Neuronal stem cell (in vitro differentiated cells): ENCODE results near the gene CNPY2.
"Not testable (repeated sequence)": the region's sequence is repeated elsewhere in the genome, so short reads cannot be mapped to it uniquely, and the experiment has no call there.

Source experiments
- DNase-seq: peaks from one replicate; pipeline ENCODE4 v3.0.0-alpha.2; 2013; ENCODE audit warnings: low spot score
- H2AFZ ChIP-seq: one replicate; pipeline ENCODE4 v1.6.1; 2013; ENCODE audit warnings: mild to moderate bottlenecking, low read length, inconsistent platforms
- H2AK5ac ChIP-seq: 2 replicates; pipeline ENCODE4 v1.6.1; 2013; ENCODE audit warnings: low read depth, mild to moderate bottlenecking, inconsistent platforms, low read length, moderate library complexity, mixed read lengths
- H2BK120ac ChIP-seq: 2 replicates; pipeline ENCODE4 v1.6.1; 2013; ENCODE audit warnings: low read depth, mild to moderate bottlenecking, inconsistent platforms, low read length, moderate library complexity, mixed read lengths
- H2BK12ac ChIP-seq: one replicate; pipeline ENCODE4 v1.6.1; 2013; ENCODE audit warnings: low read length, inconsistent platforms
- H2BK15ac ChIP-seq: 2 replicates; pipeline ENCODE4 v1.6.1; 2013; ENCODE audit warnings: mild to moderate bottlenecking, low read length, inconsistent platforms, mixed read lengths
- H2BK5ac ChIP-seq: one replicate; pipeline ENCODE4 v1.6.1; 2013; ENCODE audit warnings: inconsistent platforms, mild to moderate bottlenecking, low read length, moderate library complexity
- H3K14ac ChIP-seq: one replicate; pipeline ENCODE4 v1.6.1; 2013; ENCODE audit warnings: low read length, inconsistent platforms
- H3K18ac ChIP-seq: 2 replicates; pipeline ENCODE4 v1.6.1; 2013; ENCODE audit warnings: low read length, inconsistent platforms
- H3K23ac ChIP-seq: 2 replicates; pipeline ENCODE4 v1.6.1; 2013; ENCODE audit warnings: low read depth, mild to moderate bottlenecking, mixed read lengths, low read length, inconsistent platforms; ENCODE audit not compliant: poor library complexity
- H3K27ac ChIP-seq: replicated peaks from 3 replicates; pipeline ENCODE4 v1.5.1; 2013; ENCODE audit warnings: low read length, inconsistent platforms
- H3K27me3 ChIP-seq, 3 experiments: 2 replicates each; pipeline ENCODE4 v1.6.1; 2013; ENCODE audit warnings: low read length in 3 of 3, mild to moderate bottlenecking in 2 of 3, inconsistent platforms in 1 of 3, low read depth in 1 of 3, mixed read lengths in 1 of 3, moderate library complexity in 1 of 3; ENCODE audit not compliant: control insufficient read depth in 3 of 3, insufficient read depth in 3 of 3
- H3K36me3 ChIP-seq, 2 donors: replicated peaks in 1 of 2; 2 replicates each; pipeline ENCODE4 v1.6.1; 2013; ENCODE audit warnings: low read length in 2 of 2; ENCODE audit not compliant: control insufficient read depth in 2 of 2, insufficient read depth in 2 of 2
- H3K4ac ChIP-seq: 2 replicates; pipeline ENCODE4 v1.6.1; 2013; ENCODE audit warnings: inconsistent platforms, mild to moderate bottlenecking, low read length, moderate library complexity
- H3K4me1 ChIP-seq, 2 donors: 1 replicate in 1 of 2; 2 replicates in 1 of 2; pipeline ENCODE4 v1.6.1; 2013; ENCODE audit warnings: low read length in 2 of 2, low read depth in 1 of 2; ENCODE audit not compliant: control insufficient read depth in 2 of 2, insufficient read depth in 1 of 2
- H3K4me2 ChIP-seq: one replicate; pipeline ENCODE4 v1.6.1; 2013; ENCODE audit warnings: mild to moderate bottlenecking, low read length, inconsistent platforms; ENCODE audit not compliant: insufficient read depth, poor library complexity, severe bottlenecking
- H3K4me3 ChIP-seq, 2 donors: 2 replicates each; pipeline ENCODE4 v1.5.1; 2013; ENCODE audit warnings: low read length in 2 of 2, mild to moderate bottlenecking in 2 of 2, inconsistent platforms in 1 of 2, moderate library complexity in 1 of 2
- H3K79me1 ChIP-seq: one replicate; pipeline ENCODE4 v1.6.1; 2013; ENCODE audit warnings: low read depth, mild to moderate bottlenecking, inconsistent platforms, low read length, moderate library complexity
- H3K9ac ChIP-seq: one replicate; pipeline ENCODE4 v1.6.1; 2013; ENCODE audit warnings: mild to moderate bottlenecking, low read depth, low read length, inconsistent platforms; ENCODE audit not compliant: poor library complexity
- H3K9me3 ChIP-seq, 2 donors: replicated peaks in 1 of 2; 2 replicates each; pipeline versions ENCODE3 to v1.6.1; 2013; ENCODE audit warnings: low read length in 2 of 2, mild to moderate bottlenecking in 2 of 2, inconsistent platforms in 1 of 2, low read depth in 1 of 2, mixed read lengths in 1 of 2, moderate library complexity in 1 of 2; ENCODE audit not compliant: control insufficient read depth in 2 of 2, insufficient read depth in 1 of 2
- H4K8ac ChIP-seq: one replicate; pipeline ENCODE4 v1.6.1; 2013; ENCODE audit warnings: low read depth, mild to moderate bottlenecking, inconsistent platforms, low read length, moderate library complexity
- H4K91ac ChIP-seq: one replicate; pipeline ENCODE4 v1.6.1; 2013; ENCODE audit warnings: low read length, low read depth, mild to moderate bottlenecking, inconsistent platforms; ENCODE audit not compliant: poor library complexity
- WGBS, 2 donors: extraction: QIAGEN DNeasy Blood & Tissue Kit; methylation state at CpG; one replicate each; pipeline ENCODE4 v1.1.7; 2013; ENCODE audit warnings: missing lambda C conversion rate in 2 of 2, mixed read lengths in 1 of 2; ENCODE audit not compliant: insufficient read length in 2 of 2, insufficient replicate concordance in 1 of 2; ENCODE audit errors: extremely low coverage in 2 of 2; 5-methylcytosine and 5-hydroxymethylcytosine counted together

CNPY2 gene

DNA sequence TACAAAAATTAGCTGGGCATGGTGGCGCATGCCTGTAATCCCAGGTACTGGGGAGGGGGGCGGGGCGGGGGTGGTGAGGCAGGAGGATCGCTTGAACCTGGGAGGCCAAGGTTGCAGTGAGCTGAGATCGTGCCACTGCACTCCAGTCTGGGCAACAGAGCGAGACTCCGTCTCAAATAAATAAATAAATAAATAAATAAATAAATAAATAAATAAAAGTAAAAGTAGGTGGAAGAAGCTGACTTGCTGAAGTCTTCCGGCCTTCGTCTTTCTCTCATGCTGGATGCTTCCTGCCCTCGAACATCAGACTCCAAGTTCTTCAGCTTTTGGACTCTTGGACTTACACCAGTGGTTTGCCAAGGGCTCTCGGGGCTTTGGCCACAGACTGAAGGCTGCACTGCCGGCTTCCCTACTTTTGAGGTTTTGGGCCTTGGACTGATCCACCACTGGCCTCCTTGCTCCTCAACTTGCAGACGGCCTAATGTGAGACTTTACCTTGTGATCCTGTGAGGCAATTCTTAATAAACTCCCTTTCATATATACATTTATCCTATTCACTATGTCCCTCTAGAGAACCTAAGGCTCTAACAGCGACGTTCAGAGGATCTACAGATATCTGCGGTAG, 49.6 kb downstream of the CNPY2 start:
- no CpG with 5 or more reads among the region's 16 CpGs for WGBS, 2 donors

DNA sequence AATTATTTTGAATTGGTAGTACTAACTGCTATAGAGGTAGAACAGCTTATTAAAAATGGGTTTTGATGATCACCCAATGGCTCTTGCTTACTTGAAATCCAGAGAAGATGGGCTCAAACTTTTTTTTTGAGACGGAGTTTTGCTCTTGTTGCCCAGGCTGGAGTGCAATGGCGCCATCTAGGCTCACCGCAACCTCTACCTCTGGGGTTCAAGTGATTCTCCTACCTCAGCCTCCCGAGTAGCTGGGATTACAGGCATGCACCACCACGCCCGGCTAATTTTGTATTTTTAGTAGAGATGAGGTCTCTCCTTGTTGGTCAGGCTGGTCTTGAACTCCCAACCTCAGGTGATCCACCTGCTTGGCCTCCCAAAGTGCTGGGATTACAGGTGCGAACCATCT, 52.8 kb downstream of the CNPY2 start:
- WGBS, 2 donors, result no CpG with 5 or more reads among the region's 7 CpGs
- not testable (repeated sequence) for H3K4me3 ChIP-seq, H3K4ac ChIP-seq, H3K4me2 ChIP-seq, H4K91ac ChIP-seq, H3K9ac ChIP-seq, H2BK15ac ChIP-seq, H2AK5ac ChIP-seq, H3K27ac ChIP-seq, H2AFZ ChIP-seq, H3K18ac ChIP-seq, H2BK12ac ChIP-seq, H3K23ac ChIP-seq, H4K8ac ChIP-seq, H3K36me3 ChIP-seq, H2BK5ac ChIP-seq, H2BK120ac ChIP-seq, DNase-seq, H3K9me3 ChIP-seq, H3K79me1 ChIP-seq, H3K14ac ChIP-seq, H3K27me3 ChIP-seq
- peaks cover 8 to 11% of the 10 kb centered on the region in 2 donors for H3K4me1 ChIP-seq

More for the DNA sequence above, 49.6 kb downstream of the CNPY2 start:
- H3K14ac ChIP-seq, H3K4ac ChIP-seq, H3K9me3 ChIP-seq, H2BK12ac ChIP-seq, H3K27me3 ChIP-seq, DNase-seq, H3K9ac ChIP-seq, H3K18ac ChIP-seq, H3K79me1 ChIP-seq, H2BK120ac ChIP-seq, H4K91ac ChIP-seq, H3K4me1 ChIP-seq, H2AK5ac ChIP-seq, H3K23ac ChIP-seq, H4K8ac ChIP-seq: not testable (repeated sequence)
- H3K4me3 ChIP-seq, result peak overlapping the region; percentile 79 to 90
- peak overlapping the region; percentile 70 for H2BK5ac ChIP-seq
- H3K36me3 ChIP-seq, result peaks cover 13 to 28% of the 10 kb centered on the region in 2 donors
- peak overlapping the region; percentile 100 for H2AFZ ChIP-seq
- H2BK15ac ChIP-seq, result peak overlapping the region; percentile 82
- H3K4me2 ChIP-seq, result peak overlapping the region; percentile 67
- H3K27ac ChIP-seq, result peak overlapping the region; percentile 98

DNA sequence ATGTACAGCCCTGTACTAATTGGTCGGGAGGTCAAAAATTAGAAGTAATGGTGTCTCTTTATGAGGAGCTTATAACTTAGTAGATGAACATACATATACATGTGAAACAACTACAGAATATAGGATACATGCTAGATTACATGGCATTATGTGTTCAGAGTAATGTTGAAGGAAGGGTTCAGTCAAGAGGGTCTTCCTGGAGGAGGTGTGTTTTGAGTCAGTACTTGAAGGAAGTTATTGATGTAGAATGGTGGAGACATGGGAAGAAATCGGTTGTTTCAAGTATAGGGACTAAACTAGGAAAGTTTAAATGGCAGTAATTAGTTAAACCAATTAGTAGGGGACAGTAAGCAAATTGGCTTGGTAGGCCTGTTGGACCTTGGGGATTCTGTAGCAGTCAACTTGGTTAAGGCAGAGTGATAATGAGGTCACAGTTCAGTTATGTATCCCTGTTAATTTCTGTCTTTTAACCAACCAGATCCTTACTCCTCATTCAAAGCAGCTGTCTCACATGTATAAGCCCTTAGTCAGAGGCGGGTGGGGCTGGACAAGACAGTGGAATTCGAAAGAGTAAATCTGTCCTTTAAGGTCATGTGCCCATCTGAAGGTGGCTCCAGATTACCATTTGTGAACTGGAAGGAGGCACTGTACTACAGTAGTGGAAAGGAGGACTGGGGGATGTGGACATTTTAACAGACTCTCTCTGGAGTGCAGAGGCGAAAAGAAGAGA, 54.1 kb downstream of the CNPY2 start:
- Histone ChIP-seq H3K27me3 (no peaks in the 10 kb centered on the region), H3K9me3 (no peaks in the 10 kb centered on the region), H2BK12ac (no peak overlapping the region), H3K27ac (no peak overlapping the region), H3K9ac (no peak overlapping the region), H2BK15ac (no peak overlapping the region), H3K23ac (no peak overlapping the region), H4K91ac (no peak overlapping the region), H3K4me2 (no peak overlapping the region), H3K4ac (no peak overlapping the region), H3K79me1 (peaks cover 8% of the 10 kb centered on the region), H3K4me1 (peaks cover 9 to 13% of the 10 kb centered on the region in 2 donors), H3K14ac (no peak overlapping the region), H4K8ac (no peak overlapping the region), H3K4me3 (no peak overlapping the region), H2BK120ac (no peak overlapping the region), H2AFZ (no peak overlapping the region), H2BK5ac (no peak overlapping the region), H2AK5ac (no peak overlapping the region), H3K18ac (no peak overlapping the region), H3K36me3 (peaks cover 4 to 6% of the 10 kb centered on the region in 2 donors)
- WGBS, 2 donors, result no CpG with 5 or more reads among the region's 5 CpGs
- DNase-seq, result no peak

DNA sequence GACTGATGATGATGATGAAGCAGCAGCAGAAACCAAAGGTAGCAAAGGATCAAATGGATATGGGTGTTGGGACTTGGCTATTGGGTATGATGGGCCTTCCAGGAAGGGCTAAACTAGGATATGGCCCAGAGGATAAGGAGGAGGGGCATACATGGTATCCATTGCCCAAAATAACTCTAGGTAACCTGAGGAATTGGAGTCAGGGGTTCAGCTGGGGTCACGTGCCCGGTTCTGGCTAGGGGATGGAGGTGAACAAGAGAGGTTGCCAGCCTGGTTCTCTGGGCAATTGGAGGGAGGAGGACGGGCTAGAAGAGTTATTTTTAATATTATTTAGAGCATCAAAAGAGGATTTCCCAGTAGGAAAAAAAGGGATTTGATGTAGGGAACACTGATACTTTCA, 54.9 kb downstream of the CNPY2 start:
- H4K91ac ChIP-seq, result no peak overlapping the region
- no CpG with 5 or more reads among the region's 3 CpGs for WGBS, 2 donors
- peaks cover 8 to 12% of the 10 kb centered on the region in 2 donors for H3K4me1 ChIP-seq
- no peak overlapping the region for H4K8ac ChIP-seq
- no peak overlapping the region for H2BK5ac ChIP-seq
- H3K27ac ChIP-seq, result no peak overlapping the region
- no peak overlapping the region for H2BK15ac ChIP-seq
- H2BK120ac ChIP-seq, result no peak overlapping the region
- H3K27me3 ChIP-seq, result no peaks in the 10 kb centered on the region
- DNase-seq, result no peak
- H3K4ac ChIP-seq, result no peak overlapping the region
- H3K18ac ChIP-seq, result no peak overlapping the region
- H3K36me3 ChIP-seq, result peaks cover 7 to 14% of the 10 kb centered on the region in 2 donors
- H3K14ac ChIP-seq, result no peak overlapping the region
- H2AK5ac ChIP-seq, result no peak overlapping the region
- no peak overlapping the region for H3K9ac ChIP-seq
- H2BK12ac ChIP-seq, result no peak overlapping the region
- H3K79me1 ChIP-seq, result peaks cover 10% of the 10 kb centered on the region
- H3K4me3 ChIP-seq, result no peak overlapping the region
- no peak overlapping the region for H3K4me2 ChIP-seq
- H2AFZ ChIP-seq, result no peak overlapping the region
- no peaks in the 10 kb centered on the region for H3K9me3 ChIP-seq
- no peak overlapping the region for H3K23ac ChIP-seq
